Transverse colon (tissue), 4 donors: ENCODE data around the gene TECPR2. TPM values are rescaled to one million over a fixed set of nuclear protein-coding genes. Genes with fewer than 3 reads are reported as not detected.

Source experiments
- DNase-seq: peaks from one replicate; pipeline ENCODE4 v3.0.0-alpha.2; 2019
- H3K27ac ChIP-seq, 4 donors: fragments of 200-600 bp; sonication (generic); 2 replicates each; pipeline ENCODE4 v1.5.1; 2016 to 2018; ENCODE audit warnings: inconsistent platforms in 4 of 4
- H3K27me3 ChIP-seq: fragments of 200-600 bp; sonication (generic); 2 replicates; pipeline ENCODE4 v1.5.1; 2017; ENCODE audit warnings: inconsistent platforms
- H3K36me3 ChIP-seq, 4 donors: fragments of 200-600 bp; sonication (generic); 2 replicates each; pipeline ENCODE4 v1.5.1; 2017 to 2019; ENCODE audit warnings: inconsistent platforms in 4 of 4
- H3K4me1 ChIP-seq, 4 donors: fragments of 200-600 bp; sonication (generic); 2 replicates each; pipeline ENCODE4 v1.5.1; 2017 to 2020; ENCODE audit warnings: inconsistent platforms in 4 of 4
- H3K4me3 ChIP-seq, 4 donors: fragments of 200-600 bp; sonication (generic); 1 replicate in 1 of 4; 2 replicates in 3 of 4; pipeline versions ENCODE4 v1.5.1 to v1.6.1; 2017 to 2019; ENCODE audit warnings: inconsistent platforms in 4 of 4
- H3K9me3 ChIP-seq, 2 donors: fragments of 200-600 bp; sonication (generic); 2 replicates each; pipeline ENCODE4 v1.5.1; 2017 to 2019; ENCODE audit warnings: inconsistent platforms in 2 of 2
- EP300 ChIP-seq: sonication (generic); formaldehyde crosslinking; IDR thresholded peaks from one replicate; pipeline ENCODE4 v1.6.1; 2017; ENCODE audit warnings: antibody characterized with exemption, low read depth
- POLR2A ChIP-seq: fragments of 450-650 bp; IDR thresholded peaks from one replicate; pipeline ENCODE4 v1.6.1; 2016; ENCODE audit warnings: antibody characterized with exemption, mild to moderate bottlenecking, moderate library complexity
- POLR2AphosphoS5 ChIP-seq, 3 donors: sonication (generic); formaldehyde crosslinking; IDR thresholded peaks; one replicate each; pipeline ENCODE4 v1.6.1; 2016; ENCODE audit warnings: antibody characterized with exemption in 3 of 3
- WGBS, 2 donors: methylation state at CpG; one replicate each; pipeline ENCODE4 v1.1.5; 2018; ENCODE audit warnings: low coverage in 1 of 2; 5-methylcytosine and 5-hydroxymethylcytosine counted together
- in situ Hi-C, 4 donors: fragments of 200-750 bp; cut with MboI; loops; one replicate each; pipeline versions ENCODE4 v1.15.0 to v1.15.1; 2017; ENCODE audit warnings: low sequenced_read_pairs in 3 of 4, low pct_ligation_motif_present in 1 of 4, low pct_unique_long_range_greater_than_20kb in 1 of 4
- intact Hi-C: fragments of 100-400 bp; cut with DNase I; formaldehyde crosslinking; loops from one replicate; pipeline ENCODE4 v1.15.1; 2023; ENCODE audit warnings: low total_unique reads
- total RNA-seq, 4 donors: library from RNA; depleted of rRNA; stranded (reverse); fragments of >200 nt; gene quantifications; one replicate each; pipeline ENCODE4 v1.1.0, GENCODE V29; 2016
- TF ChIP-seq, protein P1 (sequence below), 5 experiments: fragments of 200-600 bp in 3 of 5; fragments of 450-650 bp in 2 of 5; sonication (generic) in 3 of 5; IDR thresholded peaks; 1 replicate in 2 of 5; 2 replicates in 3 of 5; pipeline ENCODE4 v1.5.1; 2016 to 2017; ENCODE audit warnings: antibody characterized with exemption in 5 of 5, inconsistent platforms in 3 of 5, mild to moderate bottlenecking in 2 of 5, moderate library complexity in 1 of 5

TECPR2 gene
- total RNA-seq, 4 donors from 2014 or later = 12.6 to 47.4 (median 17.9) TPM

DNA sequence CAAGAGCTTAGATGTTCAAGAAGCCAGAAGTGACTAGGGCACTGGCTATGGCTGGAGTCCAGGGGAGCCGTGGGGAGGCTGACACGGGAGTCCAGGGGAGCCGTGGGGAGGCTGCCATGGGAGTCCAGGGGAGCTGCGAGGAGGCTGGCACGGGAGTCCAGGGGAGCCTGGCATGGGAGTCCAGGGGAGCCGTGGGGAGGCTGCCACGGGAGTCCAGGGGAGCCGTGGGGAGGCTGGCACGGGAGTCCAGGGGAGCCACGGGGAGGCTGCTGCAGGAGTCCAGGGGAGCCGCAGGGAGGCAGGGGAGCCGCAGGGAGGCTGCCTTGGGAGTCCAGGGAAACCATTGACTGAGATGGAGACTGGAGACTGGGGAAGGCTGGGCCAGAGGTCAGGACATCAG, 54.9 kb downstream of the TECPR2 start:
- DNase-seq = no peak
- in situ Hi-C loops = no loop called here
- H3K4me3 ChIP-seq = no peak overlapping the region
- no peaks in the 10 kb centered on the region for H3K4me1 ChIP-seq
- H3K27ac ChIP-seq = no peak overlapping the region
- H3K9me3 ChIP-seq = no peaks in the 10 kb centered on the region
- intact Hi-C loops = no loop called here
- H3K27me3 ChIP-seq = no peaks in the 10 kb centered on the region
- peaks cover 0 to 4% (median 0%) of the 10 kb centered on the region in 4 donors for H3K36me3 ChIP-seq
- WGBS, 2 donors = 84 to 95% methylated on average over 9 to 12 of the region's 12 CpGs
- TF ChIP-seq EP300 = no peak
- TF ChIP-seq, protein P1, sequence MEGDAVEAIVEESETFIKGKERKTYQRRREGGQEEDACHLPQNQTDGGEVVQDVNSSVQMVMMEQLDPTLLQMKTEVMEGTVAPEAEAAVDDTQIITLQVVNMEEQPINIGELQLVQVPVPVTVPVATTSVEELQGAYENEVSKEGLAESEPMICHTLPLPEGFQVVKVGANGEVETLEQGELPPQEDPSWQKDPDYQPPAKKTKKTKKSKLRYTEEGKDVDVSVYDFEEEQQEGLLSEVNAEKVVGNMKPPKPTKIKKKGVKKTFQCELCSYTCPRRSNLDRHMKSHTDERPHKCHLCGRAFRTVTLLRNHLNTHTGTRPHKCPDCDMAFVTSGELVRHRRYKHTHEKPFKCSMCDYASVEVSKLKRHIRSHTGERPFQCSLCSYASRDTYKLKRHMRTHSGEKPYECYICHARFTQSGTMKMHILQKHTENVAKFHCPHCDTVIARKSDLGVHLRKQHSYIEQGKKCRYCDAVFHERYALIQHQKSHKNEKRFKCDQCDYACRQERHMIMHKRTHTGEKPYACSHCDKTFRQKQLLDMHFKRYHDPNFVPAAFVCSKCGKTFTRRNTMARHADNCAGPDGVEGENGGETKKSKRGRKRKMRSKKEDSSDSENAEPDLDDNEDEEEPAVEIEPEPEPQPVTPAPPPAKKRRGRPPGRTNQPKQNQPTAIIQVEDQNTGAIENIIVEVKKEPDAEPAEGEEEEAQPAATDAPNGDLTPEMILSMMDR (IDR thresholded peaks at IDR 0.05) = no peak
- no peak for TF ChIP-seq POLR2AphosphoS5 (IDR thresholded peaks at IDR 0.05)
- TF ChIP-seq POLR2A = no peak

DNA sequence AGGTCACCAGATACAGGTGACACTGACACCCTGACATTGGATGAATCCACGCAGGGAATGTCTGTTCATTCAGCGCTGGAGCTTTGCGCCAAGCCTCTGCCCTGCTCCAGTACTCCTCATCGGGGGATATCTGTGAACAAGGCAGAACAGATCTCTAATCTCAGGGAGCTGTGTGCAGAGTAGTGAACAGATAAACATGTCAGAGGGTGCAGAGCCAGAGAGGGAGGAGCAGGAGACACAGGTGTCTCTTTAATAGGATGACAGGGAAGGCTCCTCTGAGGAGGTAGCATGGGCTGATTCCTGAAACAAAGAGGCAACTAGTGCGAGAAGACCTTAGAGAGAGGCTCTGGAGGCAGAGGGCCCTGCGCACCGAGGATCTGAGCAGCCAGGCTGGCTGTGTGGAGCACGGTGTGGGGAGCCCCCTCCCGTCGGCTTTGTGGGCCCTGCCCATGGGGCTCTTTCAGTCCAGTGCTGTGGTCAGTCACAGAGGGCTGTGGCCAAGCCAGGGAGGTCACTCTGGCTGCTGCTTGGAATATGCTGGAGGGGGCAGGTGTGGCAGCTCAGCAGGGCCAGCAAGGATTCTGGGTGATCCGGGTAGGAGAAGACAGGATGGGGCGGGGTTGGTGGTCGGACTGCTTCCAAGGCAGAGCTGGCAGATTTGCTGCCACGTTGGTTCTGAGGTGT, 55.6 kb downstream of the TECPR2 start:
- no peak for DNase-seq
- intact Hi-C loops (no loop called here), in situ Hi-C loops (no loop called here)
- Histone ChIP-seq H3K27ac (no peak overlapping the region), H3K27me3 (no peaks in the 10 kb centered on the region), H3K4me3 (no peak overlapping the region), H3K36me3 (peaks cover 0 to 4% (median 0%) of the 10 kb centered on the region in 4 donors), H3K4me1 (no peaks in the 10 kb centered on the region), H3K9me3 (no peaks in the 10 kb centered on the region)
- no peak for TF ChIP-seq POLR2A
- TF ChIP-seq EP300 = no peak
- TF ChIP-seq, protein P1 (IDR thresholded peaks at IDR 0.05) = no peak
- no peak for TF ChIP-seq POLR2AphosphoS5 (IDR thresholded peaks at IDR 0.05)
- WGBS, 2 donors = 88% methylated on average over 14 of the region's 14 CpGs; no CpG with 5 or more reads in 1 of the 2 donors

DNA sequence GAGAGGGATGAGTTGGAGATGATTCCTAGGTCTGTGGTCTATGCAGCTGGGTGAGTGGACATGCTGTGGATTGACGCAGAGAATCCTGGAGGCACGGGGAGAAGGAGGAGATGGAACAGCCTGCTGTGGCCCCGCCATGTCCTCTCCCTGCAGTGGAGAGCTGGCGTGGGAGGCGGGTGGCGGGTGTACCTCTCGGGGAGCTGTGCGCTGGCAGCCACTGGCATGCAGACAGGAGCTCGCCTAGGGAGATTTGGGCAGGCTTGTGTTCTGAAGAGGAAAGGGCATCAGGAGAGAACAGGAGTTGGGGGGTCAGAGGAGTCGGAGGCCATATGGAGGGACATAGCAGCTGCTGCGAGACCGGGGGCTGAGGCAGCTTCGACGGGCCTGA, 56.1 kb downstream of the TECPR2 start:
- WGBS, 2 donors = 96% methylated on average over 14 of the region's 14 CpGs; no CpG with 5 or more reads in 1 of the 2 donors
- Histone ChIP-seq H3K9me3 (no peaks in the 10 kb centered on the region), H3K4me3 (no peak overlapping the region), H3K27ac (no peak overlapping the region), H3K36me3 (peaks cover 0 to 4% (median 0%) of the 10 kb centered on the region in 4 donors), H3K4me1 (no peaks in the 10 kb centered on the region), H3K27me3 (no peaks in the 10 kb centered on the region)
- TF ChIP-seq POLR2A (no peak), POLR2AphosphoS5 (IDR thresholded peaks at IDR 0.05) (no peak), EP300 (no peak)
- TF ChIP-seq, protein P1 (IDR thresholded peaks at IDR 0.05) = no peak
- DNase-seq = no peak
- intact Hi-C loops = no loop called here
- in situ Hi-C loops = no loop called here

DNA sequence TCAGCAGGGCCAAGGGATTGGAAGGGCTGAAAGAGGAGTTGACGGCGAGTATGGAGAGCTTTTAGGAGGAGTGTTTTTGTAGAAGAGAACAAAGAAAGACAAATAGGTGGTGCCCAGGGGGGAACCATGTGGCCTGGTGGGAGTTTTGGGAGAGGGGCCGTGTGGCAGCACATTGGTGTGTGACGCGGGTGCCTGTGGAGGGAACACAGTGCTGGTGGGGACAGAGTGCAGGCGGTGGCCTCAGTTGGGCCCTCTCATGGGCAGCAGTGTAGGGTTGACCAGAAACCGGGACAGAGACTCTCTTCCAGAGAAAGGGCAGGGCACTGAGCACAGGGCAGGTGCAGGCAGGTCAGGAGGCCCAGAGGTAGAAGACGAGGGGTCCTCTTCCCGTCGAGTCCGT, 56.5 kb downstream of the TECPR2 start:
- in situ Hi-C loops = no loop called here
- H3K9me3 ChIP-seq = no peaks in the 10 kb centered on the region
- no peak overlapping the region for H3K4me3 ChIP-seq
- H3K27ac ChIP-seq = no peak overlapping the region
- 89 to 95% methylated on average over 6 to 11 of the region's 11 CpGs for WGBS, 2 donors
- H3K4me1 ChIP-seq = no peaks in the 10 kb centered on the region
- no peak for TF ChIP-seq POLR2AphosphoS5 (IDR thresholded peaks at IDR 0.05)
- TF ChIP-seq POLR2A = no peak
- TF ChIP-seq, protein P1 (IDR thresholded peaks at IDR 0.05) = no peak
- no peak for TF ChIP-seq EP300
- DNase-seq = no peak
- H3K27me3 ChIP-seq = no peaks in the 10 kb centered on the region
- intact Hi-C loops = no loop called here
- peaks cover 0 to 4% (median 0%) of the 10 kb centered on the region in 4 donors for H3K36me3 ChIP-seq
